IPS DF 4.7 (cell line): ENCODE results near the gene ITGAL.
"Not testable (repeated sequence)": the region's sequence is repeated elsewhere in the genome, so short reads cannot be mapped to it uniquely, and the experiment has no call there.

Experiments used
- DNase-seq: peaks from one replicate; pipeline ENCODE4 v3.0.0-alpha.2; 2013; ENCODE audit warnings: low spot score; ENCODE audit errors: extremely low read depth

Gene ITGAL

DNA sequence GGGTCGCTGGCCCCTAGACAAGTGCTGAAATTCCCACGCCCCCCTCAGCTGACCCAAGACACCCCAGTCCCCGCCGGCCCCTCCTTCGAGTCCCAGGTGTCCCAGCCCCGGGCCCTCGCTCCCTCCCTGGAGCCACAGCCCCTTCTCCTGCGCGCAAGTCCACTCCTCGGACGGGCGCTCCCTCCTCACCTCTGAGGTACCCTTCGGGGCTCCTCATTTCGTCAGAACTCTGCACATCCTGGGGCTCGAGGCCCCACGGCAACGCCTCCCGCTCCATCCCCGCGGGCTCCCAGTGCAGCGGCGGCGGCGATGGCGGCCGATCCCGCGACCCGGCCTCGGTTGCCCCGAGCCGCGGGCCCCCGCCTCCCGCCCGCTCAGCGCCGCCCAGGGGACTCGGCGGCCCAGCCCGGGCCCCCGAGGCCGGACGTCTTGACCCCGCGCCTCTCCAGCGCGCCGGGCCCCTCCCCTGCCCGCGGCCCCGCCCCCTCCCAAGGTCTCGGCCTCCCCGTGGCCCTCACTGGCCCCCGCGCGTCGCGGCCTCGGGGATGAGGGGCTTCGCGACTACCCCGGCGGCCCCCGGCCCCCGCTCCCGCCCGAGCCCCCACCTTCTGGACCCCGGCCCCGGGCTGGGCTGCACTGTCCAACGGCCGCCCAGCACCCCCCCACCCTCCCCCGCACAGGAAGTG lies 53.7 kb downstream of the ITGAL start, which contains the start of gene ZNF768:
Gene ZNF768 (minus strand): TSS at position 430 of the 686 bp plus-strand sequence. CDS start 153 bp downstream, at position 277.
- no peak for DNase-seq

DNA sequence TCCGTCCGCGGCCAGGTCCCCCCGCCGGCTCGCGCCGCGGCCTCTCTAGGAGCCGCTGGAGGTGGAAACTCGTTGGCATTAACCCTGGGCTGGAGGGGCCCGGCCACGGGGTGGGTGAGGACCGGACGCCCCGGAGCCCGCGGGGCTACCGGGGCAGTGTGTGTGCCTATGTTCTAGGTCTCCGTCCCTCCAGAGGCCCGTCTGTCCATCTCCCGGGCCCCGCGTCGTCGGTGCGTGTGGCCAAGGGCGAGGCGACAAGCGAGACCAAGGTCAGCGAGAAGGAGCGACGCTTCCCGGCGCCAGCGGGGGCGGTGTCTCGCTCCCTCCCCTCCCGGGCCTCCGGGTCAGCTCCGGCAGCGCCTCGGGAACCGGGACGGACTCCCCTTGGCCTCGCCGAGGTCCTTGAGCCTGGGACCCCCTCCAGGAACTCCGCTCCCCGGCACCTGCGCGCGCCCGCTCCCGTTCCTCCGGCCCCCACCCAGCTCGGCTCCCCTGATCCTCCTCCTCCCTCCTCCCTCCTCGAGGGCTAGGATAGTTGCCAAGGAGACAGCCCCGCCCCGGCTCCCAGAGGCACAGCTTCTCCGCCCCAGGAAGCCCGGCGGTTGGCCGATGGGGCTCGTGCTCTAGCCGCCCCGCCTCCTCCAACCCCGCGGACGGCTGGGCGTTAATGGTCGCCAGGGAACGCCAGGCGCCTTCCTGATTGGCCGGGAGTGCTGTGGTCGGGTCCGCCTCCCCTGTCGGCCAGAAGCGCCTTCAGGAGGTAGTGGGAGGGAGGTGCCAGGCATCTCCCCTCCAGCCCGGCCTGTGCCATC lies 54.5 kb downstream of the ITGAL start:
- DNase-seq, result no peak

DNA sequence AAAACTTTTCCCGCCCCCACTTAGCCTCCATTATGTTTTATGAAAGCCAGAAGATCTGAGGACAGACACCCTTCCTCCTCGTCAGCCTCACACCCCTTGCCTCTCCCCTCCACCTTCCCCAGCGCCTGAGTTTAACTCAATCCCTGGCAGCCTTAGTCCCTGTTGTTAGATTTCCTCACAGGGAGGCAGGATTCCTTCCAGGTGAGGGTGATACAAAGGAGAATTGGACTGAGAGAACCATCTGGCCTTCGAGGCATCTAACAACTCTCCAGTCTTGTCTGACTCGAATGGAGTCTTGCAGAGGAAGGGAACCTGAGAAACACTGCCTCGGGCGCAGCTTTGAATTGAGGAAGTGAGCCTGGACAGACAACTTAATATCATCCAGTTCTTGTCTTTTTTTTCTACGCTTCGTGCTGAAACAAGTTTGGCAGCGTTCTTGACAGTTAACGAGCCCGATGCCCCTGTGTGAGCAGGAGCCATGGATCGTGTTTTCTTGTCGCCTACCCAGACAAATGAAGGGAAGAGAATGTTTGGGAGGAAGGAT lies 55.2 kb downstream of the ITGAL start:
- DNase-seq, result no peak

DNA sequence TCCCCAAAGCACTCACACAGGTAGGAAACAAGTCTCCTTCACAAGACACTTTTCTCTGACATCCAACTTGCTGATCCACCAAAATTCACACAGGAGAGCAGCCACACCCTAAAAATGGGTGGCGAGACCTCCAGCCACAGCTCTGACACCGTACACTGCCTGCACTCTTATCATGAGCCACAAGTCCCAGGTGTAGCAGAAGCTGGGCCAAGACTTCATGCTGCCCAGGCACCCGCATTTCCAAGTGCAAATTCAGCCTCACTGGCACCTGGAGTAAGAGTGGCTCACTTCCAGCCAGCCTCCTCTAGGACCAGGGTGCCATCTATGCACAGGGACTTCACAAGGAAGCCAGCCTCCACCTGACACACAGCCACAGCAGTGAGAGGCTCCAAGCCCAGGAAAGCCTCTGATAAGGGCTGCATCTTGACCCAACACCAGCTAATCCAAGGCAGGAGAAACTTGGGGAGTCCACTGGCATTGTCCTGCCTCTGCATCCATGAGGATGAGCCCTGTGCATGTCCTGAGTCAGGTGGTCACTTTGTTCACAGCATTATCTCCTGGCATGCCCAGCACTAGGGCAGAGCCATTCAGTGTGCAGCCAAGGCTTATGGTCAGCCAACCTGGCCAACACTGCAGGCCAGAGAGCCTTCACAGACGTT lies 56.4 kb downstream of the ITGAL start:
- no peak for DNase-seq

DNA sequence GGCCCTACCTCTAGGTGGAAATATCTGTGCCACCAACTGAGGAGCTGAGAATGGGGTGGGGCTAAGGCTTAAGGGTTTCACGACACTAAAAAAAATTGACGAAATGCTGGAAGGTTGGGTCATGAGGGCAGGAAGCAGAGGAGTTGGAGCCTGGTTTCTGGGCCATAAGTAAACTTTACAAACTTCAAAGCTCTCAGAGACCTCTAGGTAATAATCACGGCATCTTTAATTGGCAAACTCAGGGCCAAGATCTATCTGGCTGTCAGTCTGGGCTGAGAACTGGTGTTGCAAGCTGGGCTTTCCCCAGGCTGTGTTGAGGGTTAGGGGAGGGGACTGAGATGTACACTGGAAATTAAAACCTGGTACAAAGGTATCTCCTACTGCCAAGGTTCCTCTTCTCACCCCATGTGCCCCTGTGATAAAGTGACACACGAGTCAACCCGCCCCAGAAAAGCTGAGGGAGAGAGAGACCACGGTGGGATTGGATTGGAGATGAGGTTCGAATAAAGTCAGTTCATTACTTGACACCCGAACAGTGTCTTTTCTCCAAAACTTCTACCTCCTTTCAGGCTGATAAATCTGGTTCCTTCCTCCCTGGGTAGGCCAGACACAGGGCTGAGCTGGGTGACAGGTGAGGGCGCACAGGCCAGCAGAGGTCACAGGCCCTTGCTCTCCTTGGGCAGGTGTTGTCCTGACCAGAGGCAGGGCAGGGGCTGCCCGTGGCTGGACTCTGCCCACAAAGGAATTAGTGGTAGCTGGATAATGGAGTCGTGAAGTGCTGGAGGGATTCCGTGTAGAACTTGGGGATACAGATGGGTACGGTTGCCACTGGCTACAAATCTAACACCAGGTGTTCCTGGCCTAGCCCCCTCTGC lies 57.9 kb downstream of the ITGAL start:
- DNase-seq, result no peak

DNA sequence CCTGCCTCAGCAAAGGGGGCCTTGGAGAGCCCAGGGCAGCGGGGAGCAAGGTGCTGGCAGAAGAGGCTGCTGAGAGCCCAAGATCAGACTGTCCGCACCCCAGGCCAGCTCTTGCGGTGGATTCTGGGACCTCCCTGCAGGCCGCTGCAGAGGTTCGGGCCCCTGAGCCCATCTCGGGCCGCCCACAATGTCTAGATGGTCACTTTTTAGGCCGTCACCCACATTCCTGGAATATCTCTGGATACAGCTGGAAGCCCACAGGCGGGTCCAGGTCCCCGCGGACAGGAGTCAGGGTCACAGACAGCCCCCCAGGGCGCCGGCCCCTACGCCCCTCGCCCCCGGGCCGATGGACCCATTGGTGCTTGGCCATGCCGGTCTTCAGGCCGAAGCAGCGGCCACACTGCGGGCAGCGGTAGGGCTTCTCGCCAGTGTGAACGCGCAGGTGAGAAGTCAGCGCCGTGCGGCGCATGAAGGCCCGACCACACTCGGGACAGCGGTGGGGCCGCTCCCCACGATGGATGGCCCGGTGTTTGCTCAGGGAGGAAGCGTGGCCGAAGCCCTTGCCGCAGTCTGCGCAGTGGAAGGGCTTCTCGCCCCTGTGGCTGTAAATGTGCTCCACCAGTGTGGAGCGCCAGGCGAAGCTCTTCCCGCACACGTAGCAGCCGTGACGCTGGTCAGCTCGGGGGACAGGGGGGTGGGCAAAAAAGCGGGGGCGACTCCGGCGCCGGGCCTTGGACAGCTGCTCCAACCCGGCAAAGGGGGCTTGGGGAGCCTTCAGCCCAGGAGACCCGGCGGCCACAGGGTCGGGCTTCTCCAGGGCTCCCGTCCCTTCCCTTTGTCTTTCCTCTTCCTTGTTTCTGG lies 60.0 kb downstream of the ITGAL start:
- DNase-seq, result no peak

DNA sequence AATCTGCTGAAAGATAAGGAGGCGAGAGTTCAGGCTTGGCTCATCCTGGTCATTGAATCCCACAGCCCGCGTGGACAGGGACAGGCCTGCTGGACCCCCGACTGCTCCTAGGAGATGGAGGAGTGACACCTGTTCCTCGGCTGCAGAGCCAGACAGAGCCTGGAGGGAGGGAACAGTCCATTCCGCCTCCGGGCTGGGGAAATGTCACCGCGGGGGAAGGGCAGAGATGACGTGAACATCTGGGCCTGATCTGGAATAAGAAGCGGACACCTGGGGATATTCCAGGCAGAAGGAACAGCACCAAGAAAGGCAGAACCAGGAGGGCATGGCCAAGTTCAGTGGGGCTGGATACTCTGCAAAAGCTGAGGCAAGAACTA lies 60.6 kb downstream of the ITGAL start:
- no peak for DNase-seq

DNA sequence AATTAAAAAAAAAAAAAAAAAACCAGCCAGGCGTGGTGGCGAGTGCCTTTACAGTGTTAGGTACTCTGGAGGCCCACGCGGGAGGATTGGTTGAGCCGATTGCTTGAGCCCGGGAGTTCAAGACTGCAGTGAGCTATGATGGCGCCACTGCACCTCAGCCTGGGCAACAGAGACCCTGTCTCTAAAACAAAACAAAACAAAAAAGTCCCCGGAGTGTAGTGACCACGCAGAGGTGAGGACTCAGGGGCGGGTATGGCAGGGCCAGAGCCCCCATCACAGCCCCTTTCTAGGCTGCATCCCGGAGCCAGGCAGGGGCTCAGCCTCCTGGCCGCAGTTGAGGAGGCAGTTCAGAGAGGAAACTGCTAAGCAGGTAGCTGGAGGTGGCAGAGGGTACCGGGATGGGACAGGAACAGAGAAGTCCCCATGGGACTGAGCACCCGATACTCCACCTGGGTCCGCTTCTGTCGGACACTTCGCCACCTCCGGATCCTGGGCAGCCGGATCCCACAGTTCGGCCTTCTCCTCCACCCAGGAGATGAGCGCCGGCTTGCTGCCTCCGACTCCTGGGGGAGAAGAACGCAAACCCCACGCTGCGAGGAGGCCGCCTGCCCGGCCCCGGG lies 61.3 kb downstream of the ITGAL start:
- no peak for DNase-seq

DNA sequence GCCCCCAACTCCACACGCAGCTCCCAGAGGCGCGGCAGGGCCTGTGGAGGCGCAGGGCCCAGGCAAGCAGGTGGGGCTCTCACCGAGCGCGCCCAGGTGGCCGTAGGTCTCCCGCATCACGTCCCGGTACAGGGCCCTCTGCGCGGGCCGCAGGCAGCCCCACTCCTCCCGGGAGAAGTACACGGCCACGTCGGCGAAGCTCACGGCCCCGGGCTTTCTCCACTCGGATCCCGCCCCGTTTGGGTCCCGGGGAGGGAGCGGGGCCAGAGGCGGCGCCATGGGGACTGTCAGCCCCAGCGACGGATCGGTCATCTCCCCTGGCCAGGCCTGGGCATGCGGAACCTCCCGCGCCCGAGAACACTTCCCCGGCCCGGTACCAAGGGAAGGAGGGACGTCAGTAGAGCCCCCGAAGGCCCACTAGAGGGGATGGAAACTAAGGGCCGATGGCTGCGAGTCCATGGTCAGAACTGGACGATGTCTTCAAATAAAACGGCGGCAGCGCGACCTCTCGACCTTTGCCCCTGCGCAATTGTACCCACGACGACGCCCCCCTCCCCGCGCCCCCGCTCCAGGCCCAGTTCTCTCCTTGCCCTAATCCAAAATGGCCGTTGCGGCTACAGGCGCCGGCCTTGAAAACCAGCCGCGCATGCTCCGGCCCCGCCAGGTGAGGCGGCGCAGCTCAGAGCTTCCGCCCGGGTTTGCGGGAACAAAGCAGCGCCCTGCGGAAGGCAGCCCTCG lies 62.0 kb downstream of the ITGAL start, which contains the start of gene ZNF747:
Gene ZNF747 (minus strand): TSS at position 491 of the 738 bp plus-strand sequence. CDS start 179 bp downstream, at position 312.
- no peak for DNase-seq

DNA sequence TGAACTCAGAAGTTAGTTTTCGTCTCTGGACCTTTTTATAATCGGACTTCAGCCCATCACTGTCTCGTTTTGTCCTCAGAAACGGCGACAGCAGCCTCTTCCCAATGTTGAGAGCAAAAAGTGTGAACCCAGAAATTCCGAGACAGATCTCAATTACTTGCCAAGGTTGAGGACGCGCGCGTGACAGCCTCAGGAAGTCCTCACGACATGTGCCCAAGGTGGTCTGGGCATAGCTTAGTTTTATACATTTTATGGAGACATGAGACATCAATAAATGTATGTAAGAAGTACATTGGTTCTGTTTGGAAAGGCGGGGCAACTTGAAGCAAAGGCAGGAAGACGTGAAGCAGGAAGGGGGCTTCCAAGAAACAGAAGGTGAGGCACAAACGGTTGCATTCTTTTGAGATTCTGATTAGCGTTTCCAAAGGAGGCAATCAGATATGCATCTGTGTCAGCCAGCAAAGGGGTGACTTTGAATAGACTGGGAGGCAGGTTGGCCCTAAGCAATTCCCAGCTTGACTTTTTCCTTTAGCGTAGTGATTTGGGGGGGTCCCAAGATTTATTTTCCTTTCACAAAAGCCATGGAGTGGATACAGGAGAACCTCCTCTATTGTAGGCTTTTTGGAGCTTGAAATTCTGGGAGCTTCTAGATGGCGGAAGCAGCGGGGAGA lies 62.7 kb downstream of the ITGAL start:
- no peak for DNase-seq

DNA sequence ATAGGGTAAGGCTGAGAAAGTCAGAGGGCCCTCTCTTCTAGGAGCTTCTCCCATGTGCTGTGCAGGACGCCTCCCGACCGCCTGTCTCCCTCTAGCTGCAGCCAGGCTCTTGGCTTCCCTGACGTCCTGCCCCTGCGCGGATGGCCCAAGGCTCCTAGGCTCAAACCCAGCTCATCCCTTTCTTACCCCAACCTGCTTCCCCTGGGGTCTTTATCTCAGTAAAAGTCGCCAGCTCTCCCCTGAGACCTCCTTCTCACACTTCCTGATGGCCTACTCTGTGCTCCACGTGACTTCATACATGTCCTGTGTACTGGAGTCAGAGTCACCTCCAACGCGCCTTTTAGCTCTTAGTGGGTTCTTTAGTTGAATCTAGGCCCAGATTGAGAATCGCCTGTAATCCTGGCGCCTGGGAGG lies 63.2 kb downstream of the ITGAL start:
- DNase-seq, result no peak

DNA sequence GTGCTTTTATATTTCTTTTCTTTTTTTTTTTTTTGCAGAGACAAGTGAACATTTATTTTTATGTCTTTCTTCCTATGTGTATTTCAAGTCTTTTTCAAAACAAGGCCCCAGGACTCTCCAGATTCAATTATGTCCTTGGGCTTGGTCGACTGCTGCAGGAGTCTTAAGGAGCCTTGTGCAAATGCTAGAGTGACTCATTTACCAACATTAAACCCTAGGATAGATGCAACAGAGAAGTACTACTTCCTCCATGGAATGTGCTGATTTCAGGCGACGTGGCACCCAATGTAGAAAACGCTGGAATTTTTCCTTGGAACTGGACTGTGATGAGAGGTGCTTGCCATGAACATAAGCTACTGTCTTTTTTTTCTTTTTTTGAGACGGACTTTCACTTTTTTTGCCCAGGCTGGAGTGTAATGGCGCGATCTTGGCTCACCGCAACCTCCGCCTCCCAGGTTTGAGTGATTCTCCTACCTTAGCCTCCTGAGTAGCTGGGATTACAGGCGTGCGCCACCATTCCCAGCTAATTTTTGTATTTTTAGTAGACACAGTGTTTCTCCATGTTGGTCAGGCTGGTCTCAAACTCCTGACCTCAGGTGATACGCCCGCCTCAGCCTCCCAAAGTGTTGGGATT lies 64.0 kb downstream of the ITGAL start:
- not testable (repeated sequence) for DNase-seq

DNA sequence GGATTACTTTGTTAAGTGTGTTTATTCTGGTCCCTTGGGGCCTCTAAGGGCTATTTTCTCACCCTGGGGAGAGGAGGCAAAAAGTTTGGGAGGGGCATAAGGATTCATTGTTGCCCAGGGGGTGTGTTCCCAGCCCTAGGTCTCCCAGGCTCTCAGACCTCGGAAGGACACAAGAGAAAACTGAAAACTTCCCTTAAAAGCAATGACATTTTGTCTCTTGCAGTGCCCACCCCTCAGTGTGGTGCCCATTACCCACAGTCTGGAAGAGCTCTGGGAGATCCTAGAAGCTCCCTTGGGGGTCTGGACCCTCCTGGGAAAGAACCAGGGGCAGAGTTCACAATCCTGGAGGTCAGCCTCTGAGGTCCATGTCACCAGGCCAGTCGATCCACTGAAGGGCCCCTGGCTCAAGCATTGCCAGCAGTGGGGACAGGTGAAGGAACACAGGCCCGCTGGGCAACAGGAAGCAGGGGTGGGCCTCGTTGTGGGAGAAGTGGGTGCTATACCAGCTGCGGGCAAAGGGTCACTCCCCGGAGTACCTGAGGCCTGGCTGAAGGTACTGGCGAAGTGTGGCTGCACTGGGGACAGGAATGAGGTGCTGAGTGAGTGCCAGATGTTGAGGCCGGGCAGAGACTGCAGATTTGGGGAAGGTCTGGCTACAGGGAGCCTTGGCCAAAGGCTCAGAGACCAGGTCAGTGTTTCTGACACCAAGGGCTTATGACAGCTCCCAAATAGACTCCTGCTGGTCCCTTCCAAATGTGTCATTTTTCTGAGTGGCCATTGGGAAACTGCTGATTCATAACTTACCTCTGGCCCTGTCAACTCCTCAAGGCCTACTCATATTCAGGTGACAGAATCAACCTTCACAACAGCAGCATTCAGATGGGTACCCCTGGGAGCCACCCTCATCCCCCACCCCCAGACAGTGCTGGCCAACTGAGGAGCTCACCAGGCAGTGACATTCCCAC lies 66.7 kb downstream of the ITGAL start:
- DNase-seq, result no peak

DNA sequence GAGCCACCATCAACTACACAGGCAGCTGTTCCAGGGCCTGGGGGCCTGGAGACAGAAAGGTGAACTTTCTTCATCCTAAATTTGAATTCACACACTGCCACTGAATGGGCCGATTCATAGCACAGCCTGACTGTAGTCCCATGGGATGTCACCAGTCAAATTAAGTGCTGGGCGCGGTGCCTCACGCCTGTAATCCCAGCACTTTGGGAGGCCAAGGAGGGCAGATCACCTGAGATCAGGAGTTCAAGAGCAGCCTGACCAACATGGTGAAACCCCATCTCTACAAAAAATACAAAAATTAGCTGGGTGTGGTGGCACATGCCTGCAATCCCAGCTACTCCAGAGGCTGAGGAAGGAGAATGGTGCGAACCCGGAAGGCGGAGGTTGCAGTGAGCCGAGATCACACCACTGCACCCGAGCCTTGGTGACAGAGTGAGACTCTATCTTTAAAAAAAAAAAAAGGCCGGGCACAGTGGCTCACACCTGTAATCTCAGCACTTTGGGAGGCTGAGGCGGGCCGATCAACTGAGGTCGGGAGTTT lies 67.5 kb downstream of the ITGAL start:
- DNase-seq, result not testable (repeated sequence)

DNA sequence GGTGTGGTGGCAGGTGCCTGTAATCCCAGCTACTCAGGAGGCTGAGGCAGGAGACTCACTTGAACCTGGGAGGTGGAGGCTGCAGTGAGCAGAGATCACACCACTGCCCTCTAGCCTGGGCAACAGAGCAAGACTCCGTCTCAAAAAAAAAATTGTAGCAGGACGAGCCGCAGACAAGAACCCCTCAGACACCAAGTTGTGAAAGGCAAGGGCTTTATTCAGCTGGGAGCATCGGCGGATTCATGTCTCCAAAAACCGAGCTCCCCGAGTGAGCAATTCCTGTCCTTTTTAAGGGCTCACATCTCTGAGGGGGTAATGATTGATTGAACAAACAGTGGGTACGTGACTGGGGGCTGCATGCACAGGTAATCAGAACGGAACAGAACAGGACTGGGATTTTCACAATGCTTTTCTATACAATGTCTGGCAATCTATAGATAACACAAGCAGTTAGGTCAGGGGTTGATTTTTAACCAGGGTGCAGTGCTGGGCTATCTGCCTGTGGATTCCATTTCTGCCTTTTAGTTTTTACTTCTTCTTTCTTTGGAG lies 68.4 kb downstream of the ITGAL start:
- DNase-seq, result not testable (repeated sequence)
